Effector memory CD8-positive, alpha-beta T cell (primary cell): ENCODE measurements around the gene TTLL8.

Experiments used
- ATAC-seq: fragments of 150-1000 bp; cut with Tn5 transposase; replicated peaks from 2 replicates; pipeline ENCODE4 v1.10.0; 2021; ENCODE audit warnings: mild to moderate bottlenecking, moderate library complexity
- DNase-seq, 3 experiments: peaks; one replicate each; pipeline ENCODE4 v3.0.0; 2021
- H3K27ac Mint-ChIP-seq, 2 donors: one replicate each; pipeline ENCODE4 v1.8.0; 2022; ENCODE audit warnings: mild to moderate bottlenecking in 2 of 2, mixed read lengths in 2 of 2, moderate library complexity in 2 of 2
- H3K27me3 Mint-ChIP-seq, 2 donors: one replicate each; pipeline ENCODE4 v1.8.0; 2022; ENCODE audit warnings: mixed read lengths in 2 of 2
- H3K36me3 Mint-ChIP-seq: one replicate; pipeline ENCODE4 v1.8.0; 2022; ENCODE audit warnings: mild to moderate bottlenecking, moderate library complexity, mixed read lengths; ENCODE audit not compliant: insufficient read depth
- H3K4me1 Mint-ChIP-seq, 2 donors: one replicate each; pipeline ENCODE4 v1.8.0; 2022; ENCODE audit warnings: low read depth in 2 of 2, mixed read lengths in 2 of 2
- H3K4me3 Mint-ChIP-seq, 2 donors: one replicate each; pipeline ENCODE4 v1.8.0; 2022; ENCODE audit warnings: mild to moderate bottlenecking in 2 of 2, mixed read lengths in 2 of 2, moderate library complexity in 2 of 2
- H3K9me3 Mint-ChIP-seq, 2 donors: one replicate each; pipeline ENCODE4 v1.8.0; 2022; ENCODE audit warnings: mixed read lengths in 2 of 2

TTLL8 gene

DNA sequence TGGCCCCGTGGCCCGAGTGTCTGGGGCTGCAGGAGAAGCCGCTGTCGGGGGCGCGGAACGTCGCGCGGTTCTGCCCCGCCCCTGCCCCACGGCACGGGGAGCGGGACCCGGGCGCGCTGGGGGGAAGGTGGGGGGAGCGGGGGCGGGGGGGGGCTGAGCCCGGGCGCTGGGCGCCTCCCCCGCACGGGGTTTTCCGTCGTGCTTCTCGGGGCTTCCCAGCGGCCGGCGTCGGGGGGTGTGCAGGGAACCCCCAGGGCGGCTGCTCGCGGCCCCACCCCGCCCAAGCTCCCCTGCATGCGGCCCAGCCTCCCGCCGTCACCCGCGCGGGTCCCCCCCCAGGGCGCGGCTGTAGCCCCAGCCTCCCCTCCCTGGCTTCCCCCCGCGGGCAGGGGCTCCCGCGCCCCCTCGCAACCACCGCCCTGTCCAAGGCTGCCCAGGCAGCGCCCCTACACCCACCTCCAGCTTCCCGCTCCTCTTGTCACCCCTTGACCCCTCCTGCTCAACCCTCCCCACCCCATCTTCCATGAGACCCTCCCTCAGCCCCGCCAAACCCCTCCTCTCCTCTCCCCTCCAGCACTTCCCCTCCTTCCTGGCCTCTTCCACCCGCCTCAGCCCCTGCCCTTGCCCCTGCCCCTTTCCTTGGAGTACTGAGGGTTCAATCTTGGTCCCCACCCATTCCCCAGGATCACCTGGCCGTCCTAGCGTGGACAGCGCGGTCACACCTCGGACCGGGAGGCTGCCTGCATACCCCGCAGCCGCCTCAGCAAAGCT, 47.2 kb downstream of the TTLL8 start:
- H3K36me3 Mint-ChIP-seq, result peaks cover 3% of the 10 kb centered on the region
- peak overlapping the region; percentile 76 to 78 for H3K4me3 Mint-ChIP-seq
- peak; percentile 57 to 62 (median 59) for DNase-seq
- ATAC-seq, result peak; percentile 91
- H3K27ac Mint-ChIP-seq, result peak overlapping the region; percentile 73 to 85
- no peaks in the 10 kb centered on the region for H3K9me3 Mint-ChIP-seq
- peaks cover 7 to 20% of the 10 kb centered on the region in 2 donors for H3K4me1 Mint-ChIP-seq
- H3K27me3 Mint-ChIP-seq, result peaks cover 14 to 38% of the 10 kb centered on the region in 2 donors

DNA sequence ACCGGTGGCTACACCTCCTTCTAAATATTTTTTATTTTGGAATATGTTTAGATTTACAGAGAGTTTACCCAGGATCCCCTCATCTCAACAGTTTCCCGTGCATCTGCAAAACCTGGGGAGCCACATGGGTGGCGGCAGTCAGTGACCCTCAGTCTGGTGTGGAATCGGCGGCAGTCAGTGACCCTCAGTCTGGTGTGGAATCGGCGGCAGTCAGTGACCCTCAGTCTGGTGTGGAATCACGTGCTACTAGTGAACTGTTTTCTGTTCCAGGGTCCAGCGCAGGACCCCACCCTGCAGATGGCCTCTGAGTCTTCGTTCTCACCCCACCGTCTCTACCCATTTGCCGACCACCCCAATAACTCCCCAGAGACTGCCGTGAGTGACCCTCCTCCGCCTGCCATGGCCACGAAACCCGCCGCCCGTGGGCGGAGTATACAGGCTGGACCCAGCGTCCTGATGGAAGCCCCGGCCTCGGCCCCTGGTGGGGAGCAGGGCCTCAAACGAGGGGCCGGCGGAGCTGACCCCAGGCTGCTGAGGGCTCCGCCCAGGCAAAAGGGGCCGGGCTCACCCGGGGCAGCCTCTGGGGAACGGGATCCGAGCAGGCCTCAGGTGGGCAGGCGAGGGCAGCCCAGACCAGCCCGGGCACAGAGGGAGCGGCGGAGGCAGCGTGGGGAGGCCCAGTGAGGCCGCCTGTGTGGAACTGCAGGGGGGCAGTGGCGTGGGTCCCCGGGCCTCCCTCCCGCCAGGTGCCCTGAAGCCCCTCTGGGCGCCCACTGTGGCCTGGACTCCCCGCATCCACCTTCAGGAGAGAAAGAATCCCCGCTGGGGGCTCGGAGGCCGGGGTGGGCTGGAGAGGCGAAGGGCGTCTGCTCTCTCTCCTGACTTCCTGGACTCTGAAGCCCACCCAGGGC, 48.1 kb downstream of the TTLL8 start:
- peak overlapping the region in 1 of 2 donors; percentile 31 for H3K4me3 Mint-ChIP-seq
- peaks cover 7 to 17% of the 10 kb centered on the region in 2 donors for H3K4me1 Mint-ChIP-seq
- ATAC-seq (no peak), DNase-seq (no peak)
- no peaks in the 10 kb centered on the region for H3K9me3 Mint-ChIP-seq
- H3K36me3 Mint-ChIP-seq, result peaks cover 6% of the 10 kb centered on the region
- H3K27me3 Mint-ChIP-seq, result peaks cover 14 to 38% of the 10 kb centered on the region in 2 donors
- H3K27ac Mint-ChIP-seq, result no peak overlapping the region

DNA sequence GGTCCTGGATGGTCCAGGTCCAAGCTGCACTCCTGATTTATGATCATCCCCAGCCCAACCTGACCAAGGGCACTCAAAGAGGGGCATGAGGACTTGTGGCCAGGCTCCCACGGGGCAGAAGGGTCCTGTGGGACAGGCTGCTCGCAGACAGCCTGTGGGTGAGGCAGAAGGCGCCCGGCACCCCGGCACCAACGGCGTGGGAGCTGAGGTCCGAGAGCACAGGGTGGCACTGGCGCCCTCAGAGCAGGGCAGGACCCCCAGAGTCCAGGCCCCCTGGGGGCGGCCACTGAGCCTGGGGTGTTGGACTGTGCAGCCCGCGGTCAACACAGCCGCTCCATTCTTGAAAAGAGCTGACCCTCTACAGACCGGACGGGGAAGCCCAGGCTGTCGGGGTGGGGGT, 48.8 kb downstream of the TTLL8 start:
- Mint-ChIP-seq H3K27ac (no peak overlapping the region), H3K9me3 (no peaks in the 10 kb centered on the region), H3K4me1 (peaks cover 7 to 16% of the 10 kb centered on the region in 2 donors), H3K4me3 (peak overlapping the region in 1 of 2 donors; percentile 21), H3K27me3 (peaks cover 14 to 38% of the 10 kb centered on the region in 2 donors), H3K36me3 (peaks cover 6% of the 10 kb centered on the region)
- no peak for ATAC-seq
- no peak for DNase-seq

DNA sequence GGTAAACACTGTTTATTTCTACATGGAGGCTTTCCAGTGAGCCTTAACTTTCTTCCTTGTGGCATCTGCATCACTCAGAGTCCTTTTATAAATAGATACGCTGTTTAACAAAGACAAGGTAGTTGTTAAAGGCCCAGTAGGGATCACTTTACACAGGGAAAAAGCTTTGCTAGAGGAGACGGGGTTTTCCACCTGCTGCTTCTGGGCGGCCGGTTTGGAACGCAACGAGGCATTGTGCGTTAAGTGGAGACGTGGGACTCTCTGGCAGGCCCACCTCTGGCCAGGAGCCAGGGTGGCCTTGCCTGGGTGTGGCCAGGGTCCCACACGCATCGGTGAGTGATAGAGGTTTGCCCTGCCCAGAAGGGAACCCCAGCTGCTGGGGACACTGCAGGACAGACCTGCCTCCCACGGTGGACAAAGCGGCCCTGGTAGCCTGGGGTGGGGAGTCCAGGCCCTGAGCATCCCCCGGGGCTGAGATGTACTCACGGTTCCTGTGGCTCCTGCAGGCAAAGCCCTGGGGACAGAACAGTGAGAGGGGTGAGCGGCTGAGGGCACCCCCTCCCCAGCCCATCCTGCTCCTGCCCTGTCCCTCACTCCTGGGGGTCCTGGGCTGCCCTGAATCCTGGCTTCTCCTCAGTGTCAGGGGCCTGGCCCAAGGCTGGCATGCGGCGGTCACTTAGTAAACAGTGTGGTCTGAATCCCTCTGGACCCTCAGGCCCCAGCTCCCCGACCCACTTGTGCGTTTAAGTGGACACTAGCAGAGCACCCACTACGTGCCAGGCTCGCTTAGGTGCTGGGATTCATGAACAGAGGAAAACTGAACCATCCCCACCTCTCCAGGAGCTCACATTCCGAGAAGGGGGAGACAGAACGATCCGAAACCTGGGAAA, 49.7 kb downstream of the TTLL8 start:
- Mint-ChIP-seq H3K4me3 (peak overlapping the region in 1 of 2 donors; percentile 21), H3K4me1 (peaks cover 7 to 11% of the 10 kb centered on the region in 2 donors), H3K9me3 (no peaks in the 10 kb centered on the region), H3K36me3 (peaks cover 6% of the 10 kb centered on the region), H3K27ac (no peak overlapping the region), H3K27me3 (peaks cover 14 to 35% of the 10 kb centered on the region in 2 donors)
- no peak for ATAC-seq
- DNase-seq, result no peak

DNA sequence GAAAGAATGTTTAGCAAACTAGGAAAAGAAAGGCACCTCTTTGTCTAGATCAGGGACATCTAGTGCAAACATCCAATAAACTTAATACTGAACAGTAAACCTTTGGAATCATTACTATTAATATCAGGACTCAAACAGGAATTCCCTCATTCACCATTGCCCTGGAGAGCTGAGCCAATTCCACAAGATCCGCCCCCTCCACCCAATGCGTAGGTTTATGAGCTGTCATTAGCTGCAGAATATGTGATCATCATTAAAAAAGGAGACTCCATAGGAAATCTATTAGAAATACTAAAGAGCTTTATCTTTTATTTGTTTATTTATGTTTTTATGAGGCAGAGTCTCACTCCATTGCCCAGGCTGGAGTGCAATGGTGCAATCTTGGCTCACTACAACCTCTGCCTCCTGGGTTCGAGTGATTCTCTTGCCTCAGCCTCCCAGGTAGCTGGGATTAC, 51.0 kb downstream of the TTLL8 start:
- no peak for ATAC-seq
- Mint-ChIP-seq H3K9me3 (no peaks in the 10 kb centered on the region), H3K27me3 (peaks cover 12 to 34% of the 10 kb centered on the region in 2 donors), H3K4me1 (peaks cover 7 to 9% of the 10 kb centered on the region in 2 donors), H3K36me3 (peaks cover 6% of the 10 kb centered on the region), H3K4me3 (no peak overlapping the region), H3K27ac (no peak overlapping the region)
- no peak for DNase-seq

DNA sequence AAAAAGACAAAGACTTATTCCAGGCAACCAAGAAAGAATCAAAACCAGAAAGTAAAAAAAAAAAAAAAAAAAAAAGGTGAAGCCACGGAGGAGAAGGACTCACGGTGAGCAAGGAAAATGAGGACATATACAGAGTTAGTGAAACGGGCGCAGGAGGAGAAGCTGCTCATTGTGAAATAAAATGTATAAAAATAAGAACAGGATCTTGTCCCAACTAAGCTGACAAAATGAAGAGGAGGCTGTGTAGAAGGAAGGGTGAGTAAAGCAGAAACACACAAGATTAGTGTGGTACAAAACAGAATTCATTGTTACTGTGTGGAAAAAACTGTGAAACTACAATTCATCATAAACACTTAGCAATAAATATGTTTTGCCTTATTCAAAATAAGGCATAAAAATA, 53.2 kb downstream of the TTLL8 start:
- Mint-ChIP-seq H3K27me3 (peaks cover 0 to 21% of the 10 kb centered on the region in 2 donors), H3K4me3 (no peak overlapping the region), H3K9me3 (no peaks in the 10 kb centered on the region), H3K4me1 (no peaks in the 10 kb centered on the region), H3K27ac (no peak overlapping the region), H3K36me3 (peaks cover 3% of the 10 kb centered on the region)
- DNase-seq (no peak), ATAC-seq (no peak)

DNA sequence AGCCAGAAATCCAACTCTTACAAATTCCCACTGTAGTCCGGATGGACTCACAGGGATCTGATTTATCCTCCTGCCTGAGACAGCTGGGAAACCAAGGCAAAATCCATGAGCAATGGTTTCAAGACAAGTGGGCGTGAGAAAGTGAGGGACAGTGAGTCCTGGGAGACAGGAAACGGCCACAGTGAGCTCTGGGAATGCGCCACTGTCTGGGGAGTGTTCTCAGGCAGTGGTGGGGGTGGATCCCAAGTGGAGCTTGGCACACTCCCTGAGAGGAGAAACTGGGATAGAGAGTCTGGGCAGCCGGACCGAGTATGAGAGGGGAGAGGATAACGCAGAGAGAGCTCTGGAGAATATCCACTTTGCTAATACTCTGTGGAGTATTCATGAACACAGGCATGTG, 55.3 kb downstream of the TTLL8 start:
- H3K27ac Mint-ChIP-seq, result no peak overlapping the region
- ATAC-seq, result no peak
- H3K4me3 Mint-ChIP-seq, result no peak overlapping the region
- H3K36me3 Mint-ChIP-seq, result peaks cover 3% of the 10 kb centered on the region
- no peaks in the 10 kb centered on the region for H3K9me3 Mint-ChIP-seq
- H3K4me1 Mint-ChIP-seq, result peaks cover 0 to 3% of the 10 kb centered on the region in 2 donors
- no peak for DNase-seq
- H3K27me3 Mint-ChIP-seq, result peaks cover 0 to 9% of the 10 kb centered on the region in 2 donors

DNA sequence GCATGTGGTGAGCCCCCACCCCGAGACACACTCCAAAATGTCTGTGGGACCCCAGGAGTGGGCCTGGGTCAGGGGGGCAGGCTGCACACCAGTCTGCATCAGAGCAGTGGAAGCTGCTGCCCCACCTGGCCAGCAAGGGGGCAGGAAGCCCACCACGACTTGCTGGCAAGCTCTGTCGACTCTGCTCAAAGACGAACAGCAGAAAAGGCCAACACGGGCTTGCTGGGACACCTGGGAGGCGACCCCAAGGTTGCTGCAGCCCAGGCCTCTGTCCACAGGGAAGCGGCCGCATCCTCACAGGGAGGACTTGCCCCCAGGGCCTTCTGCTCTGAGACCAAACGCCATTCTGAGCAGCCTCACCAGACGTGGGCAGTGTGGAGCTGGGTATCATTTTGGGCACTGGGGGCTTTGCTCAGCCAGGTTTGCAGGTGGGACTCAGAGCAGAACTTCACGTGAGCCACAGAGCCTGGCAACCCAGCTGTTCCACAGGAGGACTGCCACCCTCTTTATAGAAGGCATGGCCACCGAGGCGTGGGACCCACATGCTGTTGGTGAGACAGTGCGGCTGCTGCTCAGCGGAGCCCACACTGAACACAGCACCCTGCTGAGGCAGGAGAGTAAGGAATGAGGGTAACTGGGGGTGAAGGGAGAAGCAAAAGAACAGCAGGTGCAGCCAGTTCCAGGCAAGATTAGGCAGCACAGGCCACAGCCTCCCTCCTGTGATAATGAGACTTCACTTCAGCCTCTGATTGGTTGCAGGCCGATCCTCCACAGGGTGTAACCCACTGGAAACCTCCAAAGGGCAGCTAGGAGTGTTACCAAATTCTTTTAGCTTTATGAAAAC, 56.5 kb downstream of the TTLL8 start:
- Mint-ChIP-seq H3K4me1 (peaks cover 0 to 5% of the 10 kb centered on the region in 2 donors), H3K27ac (no peak overlapping the region), H3K4me3 (no peak overlapping the region), H3K27me3 (peaks cover 0 to 9% of the 10 kb centered on the region in 2 donors), H3K9me3 (no peaks in the 10 kb centered on the region), H3K36me3 (peaks cover 6% of the 10 kb centered on the region)
- ATAC-seq, result no peak
- no peak for DNase-seq

DNA sequence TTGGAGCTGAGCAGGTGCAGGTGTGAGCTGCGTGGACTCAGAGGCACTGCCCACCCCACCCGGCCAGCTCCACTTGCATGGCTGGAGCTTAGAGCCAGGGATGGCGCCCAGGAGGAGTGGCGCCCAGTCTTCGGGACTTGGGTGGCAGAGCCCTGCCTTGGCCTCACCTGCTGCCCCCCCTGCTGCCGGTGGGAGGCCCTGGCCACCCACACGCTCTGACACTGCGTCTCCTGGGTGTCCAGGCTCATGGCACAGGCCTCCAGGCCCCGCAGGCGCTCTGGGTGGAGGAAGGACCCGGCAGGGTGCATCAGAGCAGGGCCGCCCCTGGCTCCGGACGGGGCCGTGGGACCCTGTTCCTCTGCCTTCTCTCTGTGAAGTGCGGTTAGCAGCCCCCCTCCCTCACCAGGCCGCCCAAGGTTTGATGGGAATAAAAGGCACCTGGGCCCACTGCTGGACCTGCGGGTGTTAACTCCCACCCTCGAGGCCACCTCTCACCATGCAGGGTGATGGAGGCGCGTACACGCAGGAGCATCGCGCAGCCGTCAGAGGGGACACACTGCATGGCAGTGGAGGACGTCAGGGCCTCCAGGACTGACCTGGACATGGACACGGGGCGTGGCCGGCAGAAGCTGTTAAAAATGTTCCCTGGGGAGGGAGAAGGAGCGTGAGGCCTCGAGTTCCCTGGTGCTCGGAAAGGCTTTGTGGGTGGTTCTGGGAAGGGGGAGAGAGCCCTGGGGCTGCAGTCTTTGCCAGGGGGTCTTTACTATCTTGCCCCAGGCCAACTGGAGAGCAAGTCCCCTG, 57.3 kb downstream of the TTLL8 start:
- no peak for ATAC-seq
- Mint-ChIP-seq H3K36me3 (peaks cover 6% of the 10 kb centered on the region), H3K27me3 (peaks cover 0 to 9% of the 10 kb centered on the region in 2 donors), H3K9me3 (no peaks in the 10 kb centered on the region), H3K4me1 (peaks cover 0 to 7% of the 10 kb centered on the region in 2 donors), H3K4me3 (no peak overlapping the region), H3K27ac (no peak overlapping the region)
- no peak for DNase-seq

DNA sequence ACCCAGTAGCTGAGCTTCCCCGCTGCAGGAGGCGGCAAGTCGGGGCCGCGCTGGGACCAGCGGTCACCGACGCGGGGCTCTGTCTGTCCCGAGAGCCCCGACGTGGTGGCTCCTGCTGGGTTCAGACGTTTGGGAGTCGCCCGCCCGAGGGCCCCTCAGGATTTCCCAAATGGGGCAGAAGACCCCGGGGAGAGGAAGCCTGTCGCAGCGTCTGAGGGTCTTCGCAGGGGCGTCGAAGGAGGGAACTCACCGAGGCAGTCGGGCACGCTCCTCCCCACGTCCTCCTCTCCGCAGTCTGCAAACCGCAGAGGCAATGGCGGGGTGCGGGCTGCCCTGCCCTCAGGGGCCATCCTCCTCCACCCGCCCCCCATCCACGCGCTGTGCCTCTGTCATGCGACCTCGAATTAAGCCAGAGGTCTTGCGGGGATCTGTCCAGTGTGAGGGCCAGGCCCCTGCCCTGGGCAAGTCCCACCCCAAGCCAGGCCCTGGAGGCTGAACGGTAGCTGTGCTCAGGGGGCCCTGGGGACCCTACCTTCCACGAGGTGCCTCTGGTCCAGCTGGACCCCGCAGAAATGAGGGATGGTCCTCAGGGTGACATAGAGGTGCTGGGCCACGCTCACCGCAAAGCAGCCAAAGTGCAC, 58.0 kb downstream of the TTLL8 start:
- H3K4me1 Mint-ChIP-seq, result peaks cover 0 to 7% of the 10 kb centered on the region in 2 donors
- peaks cover 0 to 9% of the 10 kb centered on the region in 2 donors for H3K27me3 Mint-ChIP-seq
- no peak overlapping the region for H3K4me3 Mint-ChIP-seq
- no peaks in the 10 kb centered on the region for H3K9me3 Mint-ChIP-seq
- ATAC-seq (no peak), DNase-seq (no peak)
- peaks cover 4% of the 10 kb centered on the region for H3K36me3 Mint-ChIP-seq
- H3K27ac Mint-ChIP-seq, result no peak overlapping the region
